Measurements from ENCODE around the gene LRRC52.

The LRRC52 gene

GRCh38 chr1:165542015-165542631, 1.7 kb upstream of the LRRC52 start:
- Mint-ChIP-seq H3K4me1 (peaks cover 28% of the 10 kb centered on the region), H3K27me3 (ENCODE audit: low read depth, poor library complexity) (peaks cover 13% of the 10 kb centered on the region), H3K36me3 (ENCODE audit: low read depth) (no peaks in the 10 kb centered on the region), H3K9me3 (no peaks in the 10 kb centered on the region), H3K4me3 (no peak overlapping the region), H3K27ac (no peak overlapping the region)
- TF ChIP-seq CTCF (IDR thresholded peaks at IDR 0.05) = no peak
- DNase-seq = no peak

GRCh38 chr1:165542647-165543046, 1.2 kb upstream of the LRRC52 start:
- no peak for TF ChIP-seq CTCF (IDR thresholded peaks at IDR 0.05)
- H3K4me3 Mint-ChIP-seq = no peak overlapping the region
- H3K9me3 Mint-ChIP-seq = no peaks in the 10 kb centered on the region
- H3K27me3 Mint-ChIP-seq (ENCODE audit: low read depth, poor library complexity) = peaks cover 13% of the 10 kb centered on the region
- DNase-seq = no peak
- peaks cover 28% of the 10 kb centered on the region for H3K4me1 Mint-ChIP-seq
- no peaks in the 10 kb centered on the region for H3K36me3 Mint-ChIP-seq (ENCODE audit: low read depth)
- no peak overlapping the region for H3K27ac Mint-ChIP-seq

GRCh38 chr1:165544996-165545395, 1.2 kb downstream of the LRRC52 start:
- no peak for DNase-seq
- Mint-ChIP-seq H3K4me3 (no peak overlapping the region), H3K9me3 (no peaks in the 10 kb centered on the region), H3K27me3 (ENCODE audit: low read depth, poor library complexity) (peaks cover 13% of the 10 kb centered on the region), H3K27ac (no peak overlapping the region), H3K4me1 (peaks cover 27% of the 10 kb centered on the region), H3K36me3 (ENCODE audit: low read depth) (no peaks in the 10 kb centered on the region)
- no peak for TF ChIP-seq CTCF (IDR thresholded peaks at IDR 0.05)

GRCh38 chr1:165545974-165546373, 2.2 kb downstream of the LRRC52 start:
- no peak for TF ChIP-seq CTCF (IDR thresholded peaks at IDR 0.05)
- no peak for DNase-seq
- H3K36me3 Mint-ChIP-seq (ENCODE audit: low read depth) = no peaks in the 10 kb centered on the region
- H3K4me3 Mint-ChIP-seq = no peak overlapping the region
- H3K9me3 Mint-ChIP-seq = no peaks in the 10 kb centered on the region
- peaks cover 27% of the 10 kb centered on the region for H3K4me1 Mint-ChIP-seq
- no peak overlapping the region for H3K27ac Mint-ChIP-seq
- peaks cover 13% of the 10 kb centered on the region for H3K27me3 Mint-ChIP-seq (ENCODE audit: low read depth, poor library complexity)

- Mint-ChIP-seq H3K4me3 (no peak overlapping the region), H3K36me3 (ENCODE audit: low read depth) (no peaks in the 10 kb centered on the region), H3K4me1 (peaks cover 10% of the 10 kb centered on the region), H3K27ac (no peak overlapping the region), H3K27me3 (ENCODE audit: low read depth, poor library complexity) (peaks cover 21% of the 10 kb centered on the region), H3K9me3 (no peaks in the 10 kb centered on the region)
- no peak for TF ChIP-seq CTCF (IDR thresholded peaks at IDR 0.05)
- no peak for DNase-seq
Measured at GRCh38 chr1:165549973-165550372, 6.2 kb downstream of the LRRC52 start.

GRCh38 chr1:165551469-165551868, 7.7 kb downstream of the LRRC52 start:
- H3K9me3 Mint-ChIP-seq = no peaks in the 10 kb centered on the region
- no peak overlapping the region for H3K27ac Mint-ChIP-seq
- TF ChIP-seq CTCF (IDR thresholded peaks at IDR 0.05) = no peak
- DNase-seq = no peak
- H3K36me3 Mint-ChIP-seq (ENCODE audit: low read depth) = no peaks in the 10 kb centered on the region
- peaks cover 10% of the 10 kb centered on the region for H3K4me1 Mint-ChIP-seq
- H3K27me3 Mint-ChIP-seq (ENCODE audit: low read depth, poor library complexity) = peaks cover 22% of the 10 kb centered on the region
- H3K4me3 Mint-ChIP-seq = no peak overlapping the region

All from nephron progenitor cell (in vitro differentiated cells).